Breast epithelium (tissue), 3 donors: ENCODE measurements around the gene MED23.
"Not testable (repeated sequence)": the region's sequence is repeated elsewhere in the genome, so short reads cannot be mapped to it uniquely, and the experiment has no call there.

Experiments used
- CTCF ChIP-seq, 3 donors: fragments of 450-650 bp; IDR thresholded peaks; one replicate each; pipeline ENCODE4 v1.5.1; 2016 to 2017; ENCODE audit warnings: antibody characterized with exemption in 3 of 3, mild to moderate bottlenecking in 3 of 3, moderate library complexity in 3 of 3
- POLR2A ChIP-seq: fragments of 450-650 bp; IDR thresholded peaks from one replicate; pipeline ENCODE4 v1.6.1; 2016; ENCODE audit warnings: antibody characterized with exemption, mild to moderate bottlenecking, moderate library complexity
- POLR2AphosphoS5 ChIP-seq, 3 donors: sonication (generic); formaldehyde crosslinking; IDR thresholded peaks; one replicate each; pipeline ENCODE4 v1.6.1; 2017; ENCODE audit warnings: antibody characterized with exemption in 3 of 3

GRCh38 chr6:131531681-131532080 is 96.4 kb downstream of the MED23 start:
- not testable (repeated sequence) for TF ChIP-seq CTCF (IDR thresholded peaks at IDR 0.05); POLR2AphosphoS5 (IDR thresholded peaks at IDR 0.05); POLR2A
